Glutamatergic neuron (in vitro differentiated cells): ENCODE measurements around the gene RRP1. TPM values are rescaled to one million over a fixed set of nuclear protein-coding genes. Genes with fewer than 3 reads are reported as not detected.

ENCODE experiments used
- DNase-seq: peaks from one replicate; pipeline ENCODE4 v3.0.0; 2022
- H3K27ac Mint-ChIP-seq: one replicate; pipeline ENCODE4 v1.8.0; 2020; ENCODE audit warnings: mild to moderate bottlenecking, mixed read lengths, inconsistent platforms; ENCODE audit not compliant: unreplicated experiment
- H3K27me3 Mint-ChIP-seq: one replicate; pipeline ENCODE4 v1.8.0; 2020; ENCODE audit warnings: mild to moderate bottlenecking, moderate library complexity, mixed read lengths, inconsistent platforms; ENCODE audit not compliant: unreplicated experiment
- H3K36me3 Mint-ChIP-seq: one replicate; pipeline ENCODE4 v1.8.0; 2020; ENCODE audit warnings: mild to moderate bottlenecking, mixed read lengths, inconsistent platforms; ENCODE audit not compliant: unreplicated experiment
- H3K4me1 Mint-ChIP-seq: one replicate; pipeline ENCODE4 v1.8.0; 2020; ENCODE audit warnings: mild to moderate bottlenecking, low read depth, mixed read lengths, inconsistent platforms; ENCODE audit not compliant: unreplicated experiment
- H3K4me3 Mint-ChIP-seq: one replicate; pipeline ENCODE4 v1.8.0; 2020; ENCODE audit warnings: mild to moderate bottlenecking, mixed read lengths, inconsistent platforms; ENCODE audit not compliant: unreplicated experiment
- H3K9me3 Mint-ChIP-seq: one replicate; pipeline ENCODE4 v1.8.0; 2020; ENCODE audit warnings: mild to moderate bottlenecking, moderate library complexity, mixed read lengths, inconsistent platforms; ENCODE audit not compliant: unreplicated experiment
- CTCF ChIP-seq: fragments of 200-600 bp; sonication (generic); IDR thresholded peaks from one replicate; pipeline ENCODE4 v1.5.0; 2021; ENCODE audit not compliant: partially characterized antibody, unreplicated experiment
- total RNA-seq: library from RNA; stranded (reverse); fragmentation: NEBNext Ultra II Directional; extraction: Animal tissue kit (Norgen Biotek cat#: 25700); gene quantifications from one replicate; pipeline ENCODE4 v1.2.1, GENCODE V29; 2021; ENCODE audit not compliant: unreplicated experiment

The RRP1 gene
- total RNA-seq, 1 donor from 2014 or later, result 26.2 TPM

- no peaks in the 10 kb centered on the region for H3K27me3 Mint-ChIP-seq
- peaks cover 5% of the 10 kb centered on the region for H3K36me3 Mint-ChIP-seq
- H3K4me3 Mint-ChIP-seq, result no peak overlapping the region
- H3K4me1 Mint-ChIP-seq, result peaks cover 2% of the 10 kb centered on the region
- no peak for DNase-seq
- H3K27ac Mint-ChIP-seq, result no peak overlapping the region
- no peak for TF ChIP-seq CTCF
- H3K9me3 Mint-ChIP-seq, result peaks cover 4% of the 10 kb centered on the region
Observed at GRCh38 chr21:43825936-43826622, 36.7 kb downstream of the RRP1 start.

GRCh38 chr21:43826623-43826974, 37.2 kb downstream of the RRP1 start:
- Mint-ChIP-seq H3K36me3 (peaks cover 5% of the 10 kb centered on the region), H3K4me1 (peaks cover 2% of the 10 kb centered on the region), H3K27ac (no peak overlapping the region), H3K27me3 (no peaks in the 10 kb centered on the region), H3K4me3 (no peak overlapping the region), H3K9me3 (peaks cover 3% of the 10 kb centered on the region)
- TF ChIP-seq CTCF, result no peak
- DNase-seq, result no peak

GRCh38 chr21:43827015-43827611, 37.7 kb downstream of the RRP1 start:
- TF ChIP-seq CTCF, result no peak
- no peaks in the 10 kb centered on the region for H3K27me3 Mint-ChIP-seq
- H3K4me3 Mint-ChIP-seq, result no peak overlapping the region
- peaks cover 2% of the 10 kb centered on the region for H3K4me1 Mint-ChIP-seq
- peaks cover 3% of the 10 kb centered on the region for H3K9me3 Mint-ChIP-seq
- no peak overlapping the region for H3K27ac Mint-ChIP-seq
- no peak for DNase-seq
- H3K36me3 Mint-ChIP-seq, result peaks cover 5% of the 10 kb centered on the region

- peaks cover 2% of the 10 kb centered on the region for H3K4me1 Mint-ChIP-seq
- H3K27me3 Mint-ChIP-seq, result no peaks in the 10 kb centered on the region
- no peak overlapping the region for H3K27ac Mint-ChIP-seq
- TF ChIP-seq CTCF, result no peak
- H3K9me3 Mint-ChIP-seq, result peaks cover 7% of the 10 kb centered on the region
- peaks cover 10% of the 10 kb centered on the region for H3K36me3 Mint-ChIP-seq
- no peak for DNase-seq
- H3K4me3 Mint-ChIP-seq, result no peak overlapping the region
Observed at GRCh38 chr21:43829161-43829560, 39.8 kb downstream of the RRP1 start.

GRCh38 chr21:43829575-43830119, 40.3 kb downstream of the RRP1 start:
- Mint-ChIP-seq H3K4me1 (peaks cover 2% of the 10 kb centered on the region), H3K36me3 (peaks cover 10% of the 10 kb centered on the region), H3K4me3 (no peak overlapping the region), H3K9me3 (peaks cover 4% of the 10 kb centered on the region), H3K27me3 (no peaks in the 10 kb centered on the region), H3K27ac (no peak overlapping the region)
- DNase-seq, result no peak
- no peak for TF ChIP-seq CTCF
